PC-9 (cell line): ENCODE results near the gene INAVA.

Experiments used
- EZH2 ChIP-seq: fragments of 200-600 bp; sonication (generic); IDR thresholded peaks from 2 replicates; pipeline ENCODE4 v1.8.0; 2017; ENCODE audit warnings: antibody characterized with exemption, low read depth
- TF ChIP-seq, protein P1 (sequence below): fragments of 200-600 bp; sonication (generic); conservative IDR thresholded peaks from 2 replicates; pipeline ENCODE4 v1.6.1; 2017; ENCODE audit warnings: mixed run types, antibody characterized with exemption, mild to moderate bottlenecking, moderate library complexity

DNA sequence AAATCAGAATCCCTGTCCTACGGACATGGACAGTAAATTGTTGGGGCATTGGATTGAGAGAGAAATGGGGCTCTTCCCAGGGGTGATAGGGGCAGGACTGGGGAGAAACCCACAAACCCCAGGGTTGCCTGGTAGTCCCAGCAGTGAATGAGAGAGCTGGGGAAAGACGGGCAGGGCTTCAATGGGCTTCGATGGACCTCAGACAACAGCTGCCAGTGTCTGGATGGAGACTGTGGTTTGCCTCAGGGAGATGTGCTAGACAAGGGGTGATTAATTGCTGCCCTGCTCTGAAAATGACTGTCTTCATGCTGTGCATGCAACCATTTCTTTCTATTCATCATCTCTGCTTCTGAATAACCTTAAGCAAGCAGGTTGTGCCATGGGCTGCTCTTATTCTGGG is 14.5 kb upstream of the INAVA start:
- TF ChIP-seq, protein P1, sequence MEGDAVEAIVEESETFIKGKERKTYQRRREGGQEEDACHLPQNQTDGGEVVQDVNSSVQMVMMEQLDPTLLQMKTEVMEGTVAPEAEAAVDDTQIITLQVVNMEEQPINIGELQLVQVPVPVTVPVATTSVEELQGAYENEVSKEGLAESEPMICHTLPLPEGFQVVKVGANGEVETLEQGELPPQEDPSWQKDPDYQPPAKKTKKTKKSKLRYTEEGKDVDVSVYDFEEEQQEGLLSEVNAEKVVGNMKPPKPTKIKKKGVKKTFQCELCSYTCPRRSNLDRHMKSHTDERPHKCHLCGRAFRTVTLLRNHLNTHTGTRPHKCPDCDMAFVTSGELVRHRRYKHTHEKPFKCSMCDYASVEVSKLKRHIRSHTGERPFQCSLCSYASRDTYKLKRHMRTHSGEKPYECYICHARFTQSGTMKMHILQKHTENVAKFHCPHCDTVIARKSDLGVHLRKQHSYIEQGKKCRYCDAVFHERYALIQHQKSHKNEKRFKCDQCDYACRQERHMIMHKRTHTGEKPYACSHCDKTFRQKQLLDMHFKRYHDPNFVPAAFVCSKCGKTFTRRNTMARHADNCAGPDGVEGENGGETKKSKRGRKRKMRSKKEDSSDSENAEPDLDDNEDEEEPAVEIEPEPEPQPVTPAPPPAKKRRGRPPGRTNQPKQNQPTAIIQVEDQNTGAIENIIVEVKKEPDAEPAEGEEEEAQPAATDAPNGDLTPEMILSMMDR, result no peak
- no peak for TF ChIP-seq EZH2
